ENCODE measurements around the gene IRAK1.

Gene IRAK1

DNA sequence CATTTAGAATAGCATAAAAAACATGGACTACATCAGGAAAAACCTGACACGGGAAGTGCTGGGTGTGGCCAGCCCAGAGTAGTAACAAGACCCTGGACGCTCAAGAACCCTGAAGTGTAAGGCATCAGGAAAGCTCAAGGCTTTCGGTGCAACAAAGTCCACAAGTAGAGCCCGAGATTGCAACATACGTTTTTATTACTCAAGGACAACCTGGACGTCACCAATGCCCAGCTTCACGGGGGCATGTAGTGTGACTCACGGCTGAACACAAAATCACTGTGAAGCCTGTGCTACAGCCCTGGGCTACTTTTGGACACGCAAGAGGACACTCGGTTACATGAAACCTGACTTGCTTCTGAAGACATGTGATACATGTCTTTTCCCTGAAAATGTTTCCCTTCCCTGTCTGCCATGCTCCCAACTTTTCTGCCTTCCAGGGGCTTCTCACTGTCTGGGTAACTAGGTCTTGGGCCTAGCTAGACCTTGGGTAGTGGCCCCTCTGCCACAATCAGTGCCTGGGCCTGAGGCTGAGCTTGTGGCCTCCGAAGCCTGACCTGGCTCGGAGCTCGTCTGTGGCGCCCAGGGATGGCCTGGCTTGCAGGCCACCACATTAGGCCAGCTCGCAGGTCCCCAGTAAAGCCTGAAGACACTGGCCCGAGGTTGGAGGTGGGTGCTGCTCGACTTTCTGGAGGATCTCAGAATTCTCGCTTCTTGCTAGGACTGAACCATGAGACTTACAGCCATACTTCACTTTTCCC, 9.2 kb downstream of the IRAK1 start:
- DNase-seq: no peak
- no peaks in the 10 kb centered on the region for H3K27me3 ChIP-seq (ENCODE audit: insufficient read depth, low read length, poor library complexity)
- ATAC-seq (ENCODE audit: insufficient read depth, low read depth): no peak
- TF ChIP-seq, protein P1, sequence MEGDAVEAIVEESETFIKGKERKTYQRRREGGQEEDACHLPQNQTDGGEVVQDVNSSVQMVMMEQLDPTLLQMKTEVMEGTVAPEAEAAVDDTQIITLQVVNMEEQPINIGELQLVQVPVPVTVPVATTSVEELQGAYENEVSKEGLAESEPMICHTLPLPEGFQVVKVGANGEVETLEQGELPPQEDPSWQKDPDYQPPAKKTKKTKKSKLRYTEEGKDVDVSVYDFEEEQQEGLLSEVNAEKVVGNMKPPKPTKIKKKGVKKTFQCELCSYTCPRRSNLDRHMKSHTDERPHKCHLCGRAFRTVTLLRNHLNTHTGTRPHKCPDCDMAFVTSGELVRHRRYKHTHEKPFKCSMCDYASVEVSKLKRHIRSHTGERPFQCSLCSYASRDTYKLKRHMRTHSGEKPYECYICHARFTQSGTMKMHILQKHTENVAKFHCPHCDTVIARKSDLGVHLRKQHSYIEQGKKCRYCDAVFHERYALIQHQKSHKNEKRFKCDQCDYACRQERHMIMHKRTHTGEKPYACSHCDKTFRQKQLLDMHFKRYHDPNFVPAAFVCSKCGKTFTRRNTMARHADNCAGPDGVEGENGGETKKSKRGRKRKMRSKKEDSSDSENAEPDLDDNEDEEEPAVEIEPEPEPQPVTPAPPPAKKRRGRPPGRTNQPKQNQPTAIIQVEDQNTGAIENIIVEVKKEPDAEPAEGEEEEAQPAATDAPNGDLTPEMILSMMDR (IDR thresholded peaks at IDR 0.05; ENCODE audit: borderline replicate concordance, extremely low read depth, low read length, poor library complexity, severe bottlenecking): no peak
- no peak for TF ChIP-seq EZH2 (IDR thresholded peaks at IDR 0.05; ENCODE audit: borderline replicate concordance, low read depth, low read length, severe bottlenecking)
- no peak overlapping the region for H3K4me2 ChIP-seq (ENCODE audit: insufficient read depth, low read length)
- H3K27ac ChIP-seq (ENCODE audit: low read length): no peak overlapping the region
- no peak overlapping the region for H2AFZ ChIP-seq (ENCODE audit: low read depth, low read length)
- no peak overlapping the region for H3K9ac ChIP-seq (ENCODE audit: low read depth, low read length)
- H3K4me1 ChIP-seq (ENCODE audit: insufficient read depth, low read length): no peaks in the 10 kb centered on the region
- peaks cover 45% of the 10 kb centered on the region for H3K36me3 ChIP-seq (ENCODE audit: insufficient read depth, low read length)
- no peaks in the 10 kb centered on the region for H3K79me2 ChIP-seq (ENCODE audit: insufficient read depth, low read length)
- H3K9me3 ChIP-seq (ENCODE audit: insufficient read depth, low read length, severe bottlenecking): no peaks in the 10 kb centered on the region
- no peak overlapping the region for H3K4me3 ChIP-seq (ENCODE audit: low read depth in 1 of 2, low read length in 2 of 2)
- peaks cover 11% of the 10 kb centered on the region for H4K20me1 ChIP-seq (ENCODE audit: insufficient read depth, low read length)

DNA sequence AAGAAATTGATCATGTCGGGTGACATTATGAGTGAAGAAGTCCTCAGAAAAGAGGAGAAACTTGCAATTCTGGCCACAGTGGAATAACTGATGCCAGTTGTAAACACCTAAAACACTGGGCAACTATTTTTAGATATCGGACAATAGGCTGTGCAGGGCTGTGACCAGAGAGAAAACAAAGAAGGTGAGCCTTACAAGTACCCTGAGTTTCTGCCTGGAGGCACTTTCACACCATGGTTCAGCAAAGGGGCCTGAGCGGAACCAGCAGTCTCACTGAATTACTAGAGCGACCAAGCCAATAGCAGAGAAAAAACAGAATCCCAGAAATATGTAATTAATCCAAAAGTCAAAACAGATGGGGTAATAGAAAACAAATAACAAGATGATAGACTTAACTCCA, 11.2 kb downstream of the IRAK1 start:
- Histone ChIP-seq H3K79me2 (ENCODE audit: insufficient read depth, low read length) (no peaks in the 10 kb centered on the region), H3K4me1 (ENCODE audit: insufficient read depth, low read length) (no peaks in the 10 kb centered on the region), H3K4me3 (ENCODE audit: low read depth in 1 of 2, low read length in 2 of 2) (no peak overlapping the region), H3K9ac (ENCODE audit: low read depth, low read length) (no peak overlapping the region), H3K36me3 (ENCODE audit: insufficient read depth, low read length) (peaks cover 33% of the 10 kb centered on the region), H2AFZ (ENCODE audit: low read depth, low read length) (no peak overlapping the region), H3K27ac (ENCODE audit: low read length) (no peak overlapping the region), H3K4me2 (ENCODE audit: insufficient read depth, low read length) (no peak overlapping the region), H3K27me3 (ENCODE audit: insufficient read depth, low read length, poor library complexity) (no peaks in the 10 kb centered on the region), H4K20me1 (ENCODE audit: insufficient read depth, low read length) (peaks cover 11% of the 10 kb centered on the region), H3K9me3 (ENCODE audit: insufficient read depth, low read length, severe bottlenecking) (no peaks in the 10 kb centered on the region)
- ATAC-seq (ENCODE audit: insufficient read depth, low read depth): no peak
- TF ChIP-seq EZH2 (IDR thresholded peaks at IDR 0.05; ENCODE audit: borderline replicate concordance, low read depth, low read length, severe bottlenecking): no peak
- TF ChIP-seq, protein P1 (IDR thresholded peaks at IDR 0.05; ENCODE audit: borderline replicate concordance, extremely low read depth, low read length, poor library complexity, severe bottlenecking): no peak
- no peak for DNase-seq

DNA sequence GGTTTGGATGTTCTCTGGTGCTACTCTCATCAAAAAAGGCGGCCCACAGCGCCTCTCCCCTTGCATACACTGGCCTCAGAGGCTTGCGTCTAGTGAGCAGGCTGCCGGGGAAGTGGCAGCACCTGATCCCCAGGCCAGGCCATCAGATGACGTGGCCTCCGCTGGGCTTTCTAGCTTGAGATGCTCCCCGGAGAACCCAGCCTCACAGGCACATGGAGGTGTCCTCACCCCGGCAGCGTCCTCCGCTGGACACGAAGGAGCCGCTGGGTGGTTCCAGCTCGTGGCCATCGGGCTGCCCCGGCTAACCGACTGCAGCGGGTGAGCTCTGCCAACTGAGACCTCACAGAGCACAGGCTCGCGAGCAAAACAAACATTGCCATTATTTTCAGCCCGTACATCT, 12.8 kb downstream of the IRAK1 start:
- H3K9ac ChIP-seq (ENCODE audit: low read depth, low read length): no peak overlapping the region
- H3K4me1 ChIP-seq (ENCODE audit: insufficient read depth, low read length): peaks cover 2% of the 10 kb centered on the region; the same call in 1 of the 2 replicates
- no peak for TF ChIP-seq EZH2 (IDR thresholded peaks at IDR 0.05; ENCODE audit: borderline replicate concordance, low read depth, low read length, severe bottlenecking)
- TF ChIP-seq, protein P1 (IDR thresholded peaks at IDR 0.05; ENCODE audit: borderline replicate concordance, extremely low read depth, low read length, poor library complexity, severe bottlenecking): no peak
- H2AFZ ChIP-seq (ENCODE audit: low read depth, low read length): no peak overlapping the region
- no peak overlapping the region for H3K4me3 ChIP-seq (ENCODE audit: low read depth in 1 of 2, low read length in 2 of 2)
- DNase-seq (no peak), ATAC-seq (ENCODE audit: insufficient read depth, low read depth) (no peak)
- peaks cover 18% of the 10 kb centered on the region for H3K36me3 ChIP-seq (ENCODE audit: insufficient read depth, low read length)
- H3K9me3 ChIP-seq (ENCODE audit: insufficient read depth, low read length, severe bottlenecking): no peaks in the 10 kb centered on the region
- no peak overlapping the region for H3K4me2 ChIP-seq (ENCODE audit: insufficient read depth, low read length)
- H3K27me3 ChIP-seq (ENCODE audit: insufficient read depth, low read length, poor library complexity): no peaks in the 10 kb centered on the region
- no peaks in the 10 kb centered on the region for H4K20me1 ChIP-seq (ENCODE audit: insufficient read depth, low read length)
- no peaks in the 10 kb centered on the region for H3K79me2 ChIP-seq (ENCODE audit: insufficient read depth, low read length)
- H3K27ac ChIP-seq (ENCODE audit: low read length): no peak overlapping the region

Measured in DND-41 (cell line).